Esophagus muscularis mucosa (tissue), 3 donors: ENCODE measurements around the gene COG5.

Experiments used
- CTCF ChIP-seq, 3 experiments: fragments of 200-600 bp in 2 of 3; fragments of 450-650 bp in 1 of 3; sonication (generic) in 2 of 3; IDR thresholded peaks; one replicate each; pipeline ENCODE4 v1.5.1; 2017 to 2019; ENCODE audit warnings: antibody characterized with exemption in 3 of 3, mild to moderate bottlenecking in 2 of 3, moderate library complexity in 1 of 3
- EP300 ChIP-seq: sonication (generic); formaldehyde crosslinking; IDR thresholded peaks from one replicate; pipeline ENCODE4 v1.6.1; 2017; ENCODE audit warnings: antibody characterized with exemption

DNA sequence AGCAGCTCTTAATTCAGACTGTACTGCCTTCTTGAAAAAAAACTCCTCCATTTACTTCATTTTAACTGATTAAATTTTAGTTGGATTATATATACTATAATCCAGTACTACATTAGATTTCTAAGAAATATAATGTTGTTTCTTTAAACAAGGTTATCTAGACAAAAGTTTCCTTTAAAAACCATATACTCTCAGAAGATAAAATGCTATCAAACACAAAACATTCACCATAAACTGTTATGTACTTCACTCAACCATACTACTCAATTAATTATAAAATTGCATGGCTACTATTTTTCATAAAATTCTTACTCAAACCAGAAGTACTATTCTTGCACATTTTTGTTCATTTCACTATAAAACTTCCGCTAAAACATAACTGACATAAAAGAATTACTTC lies 81.1 kb downstream of the COG5 start:
- no peak for TF ChIP-seq CTCF (IDR thresholded peaks at IDR 0.05)
- no peak for TF ChIP-seq EP300
